HuH-7.5 (cell line): ENCODE data around the gene RBM22.
"Not testable (repeated sequence)": the region's sequence is repeated elsewhere in the genome, so short reads cannot be mapped to it uniquely, and the experiment has no call there.

Experiments used
- DNase-seq: peaks from one replicate; pipeline ENCODE4 v3.0.0; 2011; ENCODE audit warnings: low spot score

Gene RBM22

GRCh38 chr5:150700594-150701377 lies at the start of gene RBM22:
Gene RBM22, minus strand, starts transcription at chr5:150701062. Its CDS starts 77 bp downstream, at chr5:150700985.
- DNase-seq: peak; percentile 46

GRCh38 chr5:150750469-150750868 lies 49.6 kb upstream of the RBM22 start:
- DNase-seq: no peak

GRCh38 chr5:150743142-150743488 lies 42.3 kb upstream of the RBM22 start:
- not testable (repeated sequence) for DNase-seq

GRCh38 chr5:150742455-150743141 lies 41.7 kb upstream of the RBM22 start:
- DNase-seq: not testable (repeated sequence)

GRCh38 chr5:150740992-150741391 lies 40.1 kb upstream of the RBM22 start:
- DNase-seq: no peak

GRCh38 chr5:150738862-150739261 lies 38.0 kb upstream of the RBM22 start:
- DNase-seq: no peak

GRCh38 chr5:150734579-150735384 lies 33.9 kb upstream of the RBM22 start:
- DNase-seq: no peak

- no peak for DNase-seq
These were observed 30.9 kb upstream of the RBM22 start for GRCh38 chr5:150731669-150732242.

GRCh38 chr5:150729859-150730258 lies 29.0 kb upstream of the RBM22 start:
- DNase-seq: no peak

- no peak for DNase-seq
These were observed 23.0 kb upstream of the RBM22 start for GRCh38 chr5:150723845-150724244.

- DNase-seq: no peak
These were observed 9.3 kb upstream of the RBM22 start for GRCh38 chr5:150710165-150710564.

GRCh38 chr5:150706776-150707390 lies 6.0 kb upstream of the RBM22 start:
- DNase-seq: no peak

- no peak for DNase-seq
These were observed 2.9 kb upstream of the RBM22 start for GRCh38 chr5:150703762-150704161.

GRCh38 chr5:150700246-150700593 lies 642 bp downstream of the RBM22 start:
- DNase-seq: no peak

GRCh38 chr5:150694612-150695011 lies 6.2 kb downstream of the RBM22 start:
- no peak for DNase-seq

- DNase-seq: no peak
These were observed 8.6 kb downstream of the RBM22 start for GRCh38 chr5:150692276-150692675.

- no peak for DNase-seq
These were observed 10.1 kb downstream of the RBM22 start for GRCh38 chr5:150690760-150691159.

- DNase-seq: no peak
These were observed 11.7 kb downstream of the RBM22 start for GRCh38 chr5:150689120-150689519.

- DNase-seq: no peak
These were observed 24.3 kb downstream of the RBM22 start for GRCh38 chr5:150676578-150676977.

- no peak for DNase-seq
These were observed 25.8 kb downstream of the RBM22 start for GRCh38 chr5:150675069-150675468.

GRCh38 chr5:150674341-150674821 lies 26.5 kb downstream of the RBM22 start:
- DNase-seq: no peak

- no peak for DNase-seq
These were observed 28.0 kb downstream of the RBM22 start for GRCh38 chr5:150672884-150673275.
